Stimulated activated CD4-positive, alpha-beta T cell treated with anti-CD3 and anti-CD28 coated beads, TNF-alpha, amount 100 ng/mL, for 48 hours (primary cell): Measurements from ENCODE around the gene CRYM.
"Not testable (repeated sequence)": the region's sequence is repeated elsewhere in the genome, so short reads cannot be mapped to it uniquely, and the experiment has no call there.

Source experiments
- DNase-seq, 3 donors: peaks; one replicate each; pipeline ENCODE4 v3.0.0-alpha.2; 2020; ENCODE audit warnings: low read depth in 3 of 3

The CRYM gene

GRCh38 chr16:21277927-21278706 is at the start of gene CRYM:
Gene CRYM (minus strand): TSS chr16:21278290. CDS start chr16:21278251, 39 bp downstream.
- peak; percentile 26 to 40 (median 29) for DNase-seq

- no peak for DNase-seq
Observed at GRCh38 chr16:21327046-21327445, 49.0 kb upstream of the CRYM start.

GRCh38 chr16:21326459-21326858 is 48.4 kb upstream of the CRYM start:
- no peak for DNase-seq

DNA sequence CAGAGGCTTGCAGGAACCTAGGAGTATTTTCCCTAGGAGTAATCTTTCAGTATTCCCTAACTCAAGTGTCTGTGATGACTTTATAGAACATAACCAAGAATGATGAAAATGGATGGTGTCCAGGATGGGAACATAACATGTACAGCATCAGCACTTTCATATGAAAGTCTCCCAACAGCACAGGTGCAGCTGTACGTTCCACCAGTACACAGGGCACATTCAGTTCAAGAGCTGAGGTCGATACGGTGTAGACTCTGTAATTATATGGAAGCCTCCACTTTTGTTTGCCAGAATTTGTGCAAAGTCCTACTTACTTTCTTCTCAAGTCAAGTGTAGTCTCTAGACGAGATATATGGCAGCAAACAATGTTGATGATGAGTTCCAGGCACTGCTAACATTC is 46.2 kb upstream of the CRYM start:
- DNase-seq, result no peak

- DNase-seq, result not testable (repeated sequence)
Observed at GRCh38 chr16:21322251-21322650, 44.2 kb upstream of the CRYM start.

DNA sequence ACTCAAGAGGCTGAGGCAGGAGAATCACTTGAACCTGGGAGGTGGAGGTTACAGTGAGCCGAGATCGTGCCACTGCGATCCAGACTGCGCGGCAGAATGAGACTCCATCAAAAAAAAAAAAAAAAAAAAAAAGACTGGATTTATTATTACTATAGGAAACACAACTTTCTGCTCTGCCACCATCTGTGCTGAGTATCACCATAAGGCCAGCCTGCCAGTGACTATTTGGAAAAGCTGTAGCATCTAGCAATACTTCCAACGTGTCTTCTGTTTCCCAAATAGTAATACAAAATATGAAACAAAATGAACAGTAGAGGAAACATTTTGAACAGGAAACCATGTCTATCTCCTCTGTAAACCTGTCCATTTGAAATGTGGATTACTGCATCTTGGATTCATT is 43.6 kb upstream of the CRYM start:
- no peak for DNase-seq

GRCh38 chr16:21314339-21314738 is 36.2 kb upstream of the CRYM start:
- no peak for DNase-seq

DNA sequence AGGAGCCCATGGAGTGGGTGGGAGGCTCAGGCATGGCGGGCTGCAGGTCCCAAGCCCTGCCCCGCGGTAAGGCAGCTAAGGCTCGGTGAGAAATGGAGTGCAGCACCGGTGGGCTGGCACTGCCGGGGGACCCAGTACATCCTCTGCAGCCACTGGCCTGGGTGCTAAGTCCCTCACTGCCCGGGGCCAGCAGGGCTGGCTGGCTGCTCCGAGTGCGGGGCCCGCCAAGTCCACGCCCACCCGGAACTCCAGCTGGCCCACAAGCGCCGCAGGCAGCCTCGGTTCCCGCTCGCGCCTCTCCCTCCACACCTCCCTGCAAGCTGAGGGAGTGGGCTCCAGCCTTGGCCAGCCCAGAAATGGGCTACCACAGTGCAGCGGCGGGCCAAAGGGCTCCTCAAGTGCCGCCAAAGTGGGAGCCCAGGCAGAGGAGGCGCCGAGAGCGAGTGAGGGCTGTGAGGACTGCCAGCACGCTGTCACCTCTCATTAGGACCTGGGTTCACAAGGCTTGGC is 34.8 kb upstream of the CRYM start:
- DNase-seq, result not testable (repeated sequence)

GRCh38 chr16:21312046-21312445 is 34.0 kb upstream of the CRYM start:
- not testable (repeated sequence) for DNase-seq

- DNase-seq, result not testable (repeated sequence)
Observed at GRCh38 chr16:21306712-21307111, 28.6 kb upstream of the CRYM start.

DNA sequence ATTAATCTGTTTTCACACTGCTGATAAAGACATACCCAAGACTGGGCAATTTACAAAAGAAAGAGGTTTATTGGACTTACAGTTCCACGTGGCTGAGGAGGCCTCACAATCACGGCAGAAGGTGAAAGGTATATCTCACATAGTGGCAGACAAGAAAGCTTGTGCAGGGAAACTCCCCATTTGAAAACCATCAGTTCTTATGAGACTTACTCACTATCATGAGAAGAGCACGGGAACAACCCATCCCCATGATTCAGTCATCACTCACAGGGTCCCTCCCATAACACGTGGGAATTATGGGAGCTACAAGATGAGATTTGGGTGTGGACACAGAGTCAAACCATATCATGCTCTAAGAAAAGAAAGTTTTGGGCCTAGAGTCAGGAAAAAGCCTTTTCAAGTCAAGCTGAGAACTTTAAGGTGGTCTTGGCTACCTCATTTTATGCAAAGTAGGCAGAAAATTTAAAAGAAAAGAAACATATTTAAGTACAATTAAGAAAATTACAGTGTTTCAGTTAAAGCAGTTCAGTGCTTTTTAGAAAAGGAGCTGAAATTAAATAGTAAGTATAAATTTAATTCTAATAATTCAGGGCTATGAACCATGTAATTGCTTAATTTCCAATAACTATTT is 24.9 kb upstream of the CRYM start:
- no peak for DNase-seq

GRCh38 chr16:21302454-21302853 is 24.4 kb upstream of the CRYM start:
- DNase-seq, result no peak

- no peak for DNase-seq
Observed at GRCh38 chr16:21301895-21302291, 23.8 kb upstream of the CRYM start.

- DNase-seq, result peak; percentile 7 to 20 (median 19)
Observed at GRCh38 chr16:21301168-21301894, 23.2 kb upstream of the CRYM start.

DNA sequence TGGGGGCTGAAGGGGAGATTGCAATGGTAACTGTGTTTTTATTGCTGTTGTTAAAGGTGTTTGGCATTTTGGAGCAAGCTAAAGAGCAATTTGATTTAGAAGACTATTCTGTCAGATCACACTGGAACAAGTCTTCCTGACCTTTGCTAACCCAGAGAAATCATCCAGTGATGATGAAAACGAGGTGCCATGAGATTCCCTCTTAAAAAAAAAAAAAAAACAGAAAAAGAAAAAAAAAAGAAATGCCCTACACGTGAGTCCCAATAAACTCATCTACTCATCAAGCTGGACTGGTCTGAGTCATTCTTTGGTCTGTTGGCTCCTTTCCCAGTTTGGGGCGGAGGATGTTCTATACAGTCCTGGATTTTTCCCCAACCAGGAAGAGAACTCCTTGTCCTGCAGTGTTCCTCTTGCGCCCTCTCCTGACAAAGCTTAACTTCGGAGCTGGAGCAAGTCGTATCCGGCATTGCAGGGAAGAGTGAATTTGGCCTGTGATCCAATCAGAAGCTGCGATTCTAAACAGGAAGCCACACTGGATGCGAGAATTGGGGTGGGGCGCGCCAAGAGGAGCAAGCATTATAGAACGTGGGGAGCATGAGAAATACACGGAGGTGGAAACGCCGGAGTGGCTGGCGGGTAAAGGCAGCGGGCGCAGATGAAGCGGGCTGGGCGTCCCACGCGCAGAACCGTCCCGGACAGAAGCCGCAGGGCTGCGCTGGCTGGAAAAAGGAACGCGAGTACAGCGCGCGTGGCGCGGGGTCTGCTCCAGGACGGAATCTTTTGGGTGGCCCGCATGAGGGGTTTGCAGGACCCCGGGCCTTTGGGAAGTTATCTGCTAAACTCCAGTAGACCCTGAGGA is 22.4 kb upstream of the CRYM start:
- DNase-seq, result peak; percentile 32 to 49 (median 42)

DNA sequence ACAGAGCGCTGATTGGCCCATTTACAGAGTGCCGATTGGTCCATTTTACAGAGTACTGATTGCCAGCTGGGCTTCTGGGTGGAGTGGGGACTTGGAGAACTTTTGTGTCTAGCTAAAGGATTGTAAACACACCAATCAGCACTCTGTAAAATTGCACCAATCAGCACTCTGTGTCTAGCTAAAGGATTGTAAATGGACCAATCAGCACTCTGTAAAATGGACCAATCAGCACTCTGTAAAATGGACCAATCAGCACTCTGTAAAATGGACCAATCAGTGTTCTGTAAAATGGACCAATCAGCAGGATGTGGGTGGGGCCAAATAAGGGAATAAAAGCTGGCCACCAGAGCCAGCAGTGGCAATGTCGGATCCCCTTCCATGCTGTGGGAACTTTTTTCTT is 11.7 kb upstream of the CRYM start:
- not testable (repeated sequence) for DNase-seq

DNA sequence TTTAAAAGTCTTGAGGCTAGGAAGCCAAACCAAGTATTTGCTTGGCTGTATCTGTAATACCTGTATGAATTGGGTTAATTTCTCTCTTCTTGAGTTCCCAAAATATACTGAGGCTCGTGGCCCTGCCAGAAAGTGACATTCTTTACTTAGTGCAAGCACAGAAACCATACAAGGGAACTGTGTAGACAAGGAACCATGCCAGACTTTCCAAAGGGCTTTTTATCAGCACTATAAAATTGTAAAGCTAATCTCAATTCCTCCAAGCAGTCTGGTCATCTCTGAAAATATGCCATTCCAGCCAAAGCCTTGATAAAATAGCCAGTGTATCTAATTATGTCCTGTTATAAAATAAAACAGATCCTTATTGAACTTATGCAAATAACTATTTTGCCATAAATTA is 7.2 kb upstream of the CRYM start:
- DNase-seq, result no peak

DNA sequence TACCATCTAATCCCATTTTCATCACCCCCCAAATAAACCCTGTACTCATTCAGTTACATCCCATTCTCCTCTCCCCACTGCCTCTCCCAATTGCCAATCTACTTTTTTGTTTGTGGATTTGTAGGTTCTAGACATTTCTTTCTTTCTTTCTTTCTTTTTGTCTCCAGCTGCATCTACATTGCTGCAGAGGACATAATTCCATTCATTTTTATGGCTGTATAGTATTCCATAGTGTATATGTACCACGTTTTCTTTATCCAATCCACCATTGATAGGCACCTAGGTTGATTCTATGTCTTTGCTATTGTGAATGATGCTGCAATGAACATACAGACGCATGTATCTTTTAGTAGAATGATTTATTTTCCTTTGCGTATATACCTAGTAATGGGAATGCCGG is 6.3 kb upstream of the CRYM start:
- DNase-seq, result no peak

DNA sequence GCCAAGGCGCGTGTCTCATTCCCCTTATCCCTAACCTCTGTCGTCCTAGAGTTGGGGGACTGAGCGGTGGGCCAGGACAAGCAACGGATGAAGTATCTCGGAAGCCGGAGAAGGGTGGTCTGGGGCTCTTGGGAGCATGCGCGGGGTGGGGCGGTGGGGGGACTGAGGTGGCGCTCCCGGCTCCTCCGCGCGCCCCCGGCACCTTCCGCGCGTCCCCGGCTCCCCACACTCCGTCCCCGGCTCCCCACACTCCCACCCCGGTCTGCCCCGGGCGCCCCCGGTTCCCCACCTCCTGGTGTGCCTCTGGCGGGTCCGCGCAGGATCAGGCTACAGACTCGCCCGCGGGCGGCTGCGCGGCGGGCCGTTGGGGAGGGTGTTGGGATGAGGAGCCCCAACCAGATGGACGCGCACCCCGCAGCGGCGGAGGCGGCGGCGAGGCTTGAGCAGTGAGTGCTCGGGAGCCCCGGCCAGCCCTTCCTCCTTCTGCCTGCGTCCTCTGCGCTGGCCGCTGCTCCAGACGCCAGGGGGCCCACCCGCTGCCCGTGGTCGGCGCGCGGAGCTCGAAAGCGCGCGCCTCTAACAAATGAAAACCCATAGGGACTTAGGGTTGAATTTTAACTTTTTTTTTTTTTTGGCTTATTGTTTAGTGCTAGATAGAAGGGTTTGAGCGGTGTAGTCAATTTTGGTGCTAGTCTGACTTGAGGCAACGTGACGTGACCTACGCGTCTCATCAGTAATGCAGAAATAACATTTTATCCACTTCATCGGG is 5.6 kb upstream of the CRYM start:
- no peak for DNase-seq

- no peak for DNase-seq
Observed at GRCh38 chr16:21281698-21282389, 3.8 kb upstream of the CRYM start.
